ENCODE data around the gene GRID1. TPM values are rescaled to one million over a fixed set of nuclear protein-coding genes. Genes with fewer than 3 reads are reported as not detected.

Gene GRID1
- total and polyA plus RNA-seq, 9 of the 15 experiments (the other 6 are each of a cell fraction or from before 2014, with no cell fraction given), result 0.01 to 7.2 (median 1.2) TPM

DNA sequence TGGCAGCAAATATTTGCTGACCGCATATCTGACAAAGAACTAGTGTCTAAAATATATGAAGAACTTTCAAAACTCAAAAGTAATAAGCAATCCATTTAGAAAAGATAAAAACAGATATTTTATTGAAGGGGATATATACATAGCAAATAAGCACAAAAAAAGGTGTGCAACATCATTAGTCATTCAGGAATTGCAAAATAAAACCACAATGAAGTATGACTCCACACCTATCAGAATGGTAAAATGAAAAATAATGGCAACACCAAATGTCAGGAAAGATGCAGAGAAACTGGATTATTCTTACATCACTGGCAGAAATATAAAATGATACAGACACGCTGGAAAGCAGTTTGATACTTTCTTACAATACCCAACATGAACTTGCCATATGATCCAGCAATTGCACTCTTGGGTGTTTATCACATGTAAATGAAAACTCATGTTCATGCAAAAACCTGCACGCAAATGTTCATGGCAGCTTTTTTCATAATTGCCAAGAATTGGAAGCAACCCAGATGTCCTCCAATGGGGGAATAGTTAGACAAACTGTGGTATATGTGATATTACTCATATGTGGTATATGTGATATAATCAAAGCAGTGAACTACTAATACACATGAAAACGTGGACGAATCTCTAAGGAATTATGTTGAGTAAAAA lies 645.5 kb downstream of the GRID1 start (continued):
- TF ChIP-seq, protein P1, sequence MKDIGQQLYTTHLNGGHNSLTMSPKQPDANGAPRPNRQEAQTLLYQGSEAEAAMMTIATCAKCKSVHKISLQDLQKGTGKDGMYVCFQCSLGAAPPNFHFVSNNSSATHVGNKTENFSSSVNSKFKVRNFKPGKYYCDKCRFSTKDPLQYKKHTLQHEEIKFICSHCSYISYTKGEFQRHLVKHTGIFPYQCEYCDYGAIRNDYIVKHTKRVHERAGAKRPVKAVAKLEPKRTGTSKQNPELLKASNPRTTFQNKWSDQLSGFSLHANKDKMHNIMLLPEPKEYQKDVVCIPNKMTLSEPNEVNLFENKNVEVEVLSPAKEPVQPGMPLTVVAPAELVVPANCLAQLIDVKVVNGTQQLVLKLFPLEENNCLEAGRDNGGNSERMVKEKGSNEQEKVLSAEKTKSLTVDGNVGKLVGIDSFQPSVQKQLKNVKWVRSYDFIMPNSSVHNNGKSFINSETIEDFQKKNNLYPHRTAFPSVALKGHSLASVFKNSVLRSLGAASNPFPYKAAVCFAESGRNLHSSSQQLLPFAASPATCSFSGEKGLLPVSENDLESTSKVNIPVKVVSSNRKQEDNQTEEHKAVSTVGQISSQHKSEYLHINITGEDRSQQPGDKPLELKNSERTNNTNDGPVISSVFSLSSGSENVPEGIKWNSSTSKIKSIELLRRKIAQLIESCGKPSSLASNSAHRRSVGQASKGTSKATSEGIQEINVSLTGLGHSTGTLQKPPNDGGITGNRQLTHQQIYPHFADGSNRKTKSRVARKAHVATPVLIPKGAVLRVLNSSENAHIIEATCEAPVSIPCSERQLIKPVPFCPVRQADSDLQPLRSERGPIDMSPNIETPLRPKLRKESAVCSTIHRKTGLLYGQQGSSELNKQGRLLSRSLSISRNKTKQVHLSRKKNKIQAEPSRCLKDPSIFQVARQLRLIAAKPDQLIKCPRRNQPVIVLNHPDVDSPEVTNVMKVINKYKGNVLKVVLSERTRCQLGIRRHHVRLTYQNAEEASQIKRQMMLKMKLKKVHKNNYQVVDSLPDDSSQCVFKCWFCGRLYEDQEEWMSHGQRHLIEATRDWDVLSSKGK (CRISPR knock-in tag; IDR thresholded peaks at IDR 0.05), result no peak
- TF ChIP-seq FOXP1 (CRISPR knock-in tag; IDR thresholded peaks at IDR 0.05) (no peak), CTBP1 (IDR thresholded peaks at IDR 0.05; ENCODE audit: borderline replicate concordance) (no peak), ETV5 (CRISPR knock-in tag; IDR thresholded peaks at IDR 0.05; ENCODE audit: low read depth) (no peak), FOSL1 (tag; conservative IDR thresholded peaks at IDR 0.05) (no peak), NR1H2 (CRISPR knock-in tag; IDR thresholded peaks at IDR 0.05) (no peak), CREM (IDR thresholded peaks at IDR 0.05; ENCODE audit: low read depth) (no peak)
- TF ChIP-seq, protein P2, sequence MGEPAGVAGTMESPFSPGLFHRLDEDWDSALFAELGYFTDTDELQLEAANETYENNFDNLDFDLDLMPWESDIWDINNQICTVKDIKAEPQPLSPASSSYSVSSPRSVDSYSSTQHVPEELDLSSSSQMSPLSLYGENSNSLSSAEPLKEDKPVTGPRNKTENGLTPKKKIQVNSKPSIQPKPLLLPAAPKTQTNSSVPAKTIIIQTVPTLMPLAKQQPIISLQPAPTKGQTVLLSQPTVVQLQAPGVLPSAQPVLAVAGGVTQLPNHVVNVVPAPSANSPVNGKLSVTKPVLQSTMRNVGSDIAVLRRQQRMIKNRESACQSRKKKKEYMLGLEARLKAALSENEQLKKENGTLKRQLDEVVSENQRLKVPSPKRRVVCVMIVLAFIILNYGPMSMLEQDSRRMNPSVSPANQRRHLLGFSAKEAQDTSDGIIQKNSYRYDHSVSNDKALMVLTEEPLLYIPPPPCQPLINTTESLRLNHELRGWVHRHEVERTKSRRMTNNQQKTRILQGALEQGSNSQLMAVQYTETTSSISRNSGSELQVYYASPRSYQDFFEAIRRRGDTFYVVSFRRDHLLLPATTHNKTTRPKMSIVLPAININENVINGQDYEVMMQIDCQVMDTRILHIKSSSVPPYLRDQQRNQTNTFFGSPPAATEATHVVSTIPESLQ (CRISPR knock-in tag; IDR thresholded peaks at IDR 0.05), result no peak
